H1 (cell line): ENCODE results near the gene SCAMP2. TPM values are rescaled to one million over a fixed set of nuclear protein-coding genes. Genes with fewer than 3 reads are reported as not detected.

Experiments
- MAX ChIP-seq: IDR thresholded peaks from 2 replicates; pipeline ENCODE4 v1.6.1; 2012; ENCODE audit warnings: inconsistent platforms
- RFX5 ChIP-seq: IDR thresholded peaks from 2 replicates; pipeline ENCODE4 v1.6.1; 2011; ENCODE audit warnings: low read depth, low read length, improper control_type of control experiment, borderline replicate concordance
- polyA plus RNA-seq, 7 experiments: library from polyadenylated mRNA; depleted of rRNA in 3 of 7; stranded (reverse) in 5 of 7; unstranded in 2 of 7; fragments of >200 nt in 5 of 7; fragments of 200-250 nt in 2 of 7; gene quantifications; 1 replicate in 5 of 7; 2 replicates in 1 of 7; 4 replicates in 1 of 7; pipeline versions ENCODE4 v1.2.1 to v1.2.3, GENCODE V29; 2011 to 2013; ENCODE audit warnings: missing spikeins in 2 of 7, mixed read lengths in 2 of 7
- total RNA-seq: library from RNA; stranded (reverse); fragmentation: NEBNext Ultra II Directional; extraction: Animal tissue kit (Norgen Biotek cat#: 25700); gene quantifications from 2 replicates; pipeline ENCODE4 v1.2.1, GENCODE V29; 2021

SCAMP2 gene
- total and polyA plus RNA-seq, 2 of the 8 experiments (the other 6 are each of a cell fraction or from before 2014, with no cell fraction given), result 41.7 to 131 TPM

GRCh38 chr15:74808840-74809229 is 64.3 kb downstream of the SCAMP2 start (continued):
- TF ChIP-seq RFX5, result no peak
- no peak for TF ChIP-seq MAX
- TF ChIP-seq, all 59 proteins: peak for 4
